GM23248 (cell line): ENCODE results near the gene OTUD6A.

ENCODE experiments used
- EZH2 ChIP-seq: fragments of 200-600 bp; sonication (generic); IDR thresholded peaks from 2 replicates; pipeline ENCODE4 v1.6.1; 2018; ENCODE audit warnings: antibody characterized with exemption, mild to moderate bottlenecking; ENCODE audit not compliant: insufficient read depth, poor library complexity, severe bottlenecking
- EZH2phosphoT487 ChIP-seq: fragments of 200-600 bp; sonication (generic); IDR thresholded peaks from 2 replicates; pipeline ENCODE4 v1.6.1; 2018; ENCODE audit warnings: antibody characterized with exemption, moderate library complexity, mild to moderate bottlenecking, low read depth; ENCODE audit not compliant: insufficient read depth

DNA sequence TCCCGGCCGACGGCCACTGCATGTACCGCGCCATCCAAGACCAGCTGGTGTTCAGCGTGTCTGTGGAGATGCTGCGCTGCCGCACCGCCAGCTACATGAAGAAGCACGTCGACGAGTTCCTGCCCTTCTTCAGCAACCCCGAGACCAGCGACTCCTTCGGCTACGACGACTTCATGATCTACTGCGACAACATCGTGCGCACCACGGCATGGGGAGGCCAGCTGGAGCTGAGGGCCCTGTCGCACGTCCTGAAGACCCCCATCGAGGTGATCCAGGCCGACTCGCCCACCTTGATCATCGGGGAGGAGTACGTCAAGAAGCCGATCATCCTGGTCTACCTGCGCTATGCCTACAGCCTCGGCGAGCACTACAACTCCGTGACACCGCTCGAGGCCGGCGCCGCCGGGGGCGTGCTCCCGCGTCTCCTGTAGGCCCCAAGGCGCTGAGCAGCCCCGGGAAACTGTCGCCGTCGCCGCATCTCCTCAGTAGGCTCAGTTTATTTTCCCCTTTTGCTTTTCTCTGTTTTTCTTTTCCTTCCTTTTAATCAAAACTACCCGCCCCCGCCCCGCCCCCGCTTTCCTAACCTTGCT, 799 bp downstream of the OTUD6A start:
- no peak for TF ChIP-seq EZH2phosphoT487
- TF ChIP-seq EZH2, result no peak
